H9 (cell line): ENCODE data around the gene ENGASE. TPM values are rescaled to one million over a fixed set of nuclear protein-coding genes. Genes with fewer than 3 reads are reported as not detected.

Experiments
- DNase-seq: peaks from one replicate; pipeline ENCODE4 v3.0.0-alpha.2; 2017
- H2AFZ ChIP-seq: one replicate; pipeline ENCODE4 v1.6.1; 2013; ENCODE audit warnings: mild to moderate bottlenecking, low read length, control low read depth, moderate library complexity
- H2AK5ac ChIP-seq: 2 replicates; pipeline ENCODE4 v1.6.1; 2013; ENCODE audit warnings: low read length, control low read depth, mixed read lengths; ENCODE audit not compliant: insufficient read length
- H2BK120ac ChIP-seq: one replicate; pipeline ENCODE4 v1.6.1; 2013; ENCODE audit warnings: low read depth, mild to moderate bottlenecking, low read length, control low read depth, inconsistent platforms; ENCODE audit not compliant: poor library complexity, severe bottlenecking
- H2BK12ac ChIP-seq: 2 replicates; pipeline ENCODE4 v1.6.1; 2013; ENCODE audit warnings: low read length, control low read depth, mixed read lengths, low read depth; ENCODE audit not compliant: insufficient read length
- H2BK15ac ChIP-seq: 2 replicates; pipeline ENCODE4 v1.6.1; 2013; ENCODE audit warnings: low read depth, low read length, control low read depth
- H2BK20ac ChIP-seq: one replicate; pipeline ENCODE4 v1.6.1; 2013; ENCODE audit warnings: low read depth, mild to moderate bottlenecking, low read length, control low read depth, inconsistent platforms; ENCODE audit not compliant: poor library complexity, severe bottlenecking
- H2BK5ac ChIP-seq: 2 replicates; pipeline ENCODE4 v1.6.1; 2013; ENCODE audit warnings: low read length, control low read depth, mixed read lengths; ENCODE audit not compliant: insufficient read length
- H3K14ac ChIP-seq: 2 replicates; pipeline ENCODE4 v1.6.1; 2013; ENCODE audit warnings: low read length, control low read depth; ENCODE audit not compliant: insufficient read depth
- H3K18ac ChIP-seq: 2 replicates; pipeline ENCODE4 v1.6.1; 2013; ENCODE audit warnings: low read depth, mild to moderate bottlenecking, mixed read lengths, low read length, control low read depth; ENCODE audit not compliant: insufficient read length
- H3K23ac ChIP-seq: 2 replicates; pipeline ENCODE4 v1.6.1; 2013; ENCODE audit warnings: low read length, control low read depth, mixed read lengths, low read depth; ENCODE audit not compliant: insufficient read length
- H3K23me2 ChIP-seq: 2 replicates; pipeline ENCODE4 v1.6.1; 2013; ENCODE audit warnings: low read depth, mild to moderate bottlenecking, mixed read lengths, low read length, control low read depth; ENCODE audit not compliant: insufficient read length, poor library complexity, severe bottlenecking
- H3K27ac ChIP-seq: 2 replicates; pipeline ENCODE4 v1.5.1; 2013; ENCODE audit warnings: low read length, control low read depth, mixed read lengths, low read depth; ENCODE audit not compliant: insufficient read length
- H3K27me3 ChIP-seq: 2 replicates; pipeline ENCODE4 v1.6.1; 2013; ENCODE audit warnings: low read length, control low read depth, inconsistent platforms; ENCODE audit not compliant: insufficient read depth
- H3K4ac ChIP-seq: 2 replicates; pipeline ENCODE4 v1.6.1; 2013; ENCODE audit warnings: low read depth, mild to moderate bottlenecking, control low read depth, inconsistent platforms, low read length, moderate library complexity
- H3K4me1 ChIP-seq: 2 replicates; pipeline ENCODE4 v1.6.1; 2013; ENCODE audit warnings: low read length, control low read depth, inconsistent platforms; ENCODE audit not compliant: insufficient read depth
- H3K4me2 ChIP-seq: 2 replicates; pipeline ENCODE4 v1.6.1; 2013; ENCODE audit warnings: low read length, control low read depth, mixed read lengths; ENCODE audit not compliant: insufficient read length, insufficient read depth
- H3K56ac ChIP-seq: 2 replicates; pipeline ENCODE4 v1.6.1; 2013; ENCODE audit warnings: low read depth, mild to moderate bottlenecking, mixed read lengths, low read length, control low read depth; ENCODE audit not compliant: insufficient read length
- H3K79me1 ChIP-seq: 2 replicates; pipeline ENCODE4 v1.6.1; 2013; ENCODE audit warnings: low read depth, mild to moderate bottlenecking, moderate library complexity, low read length, control low read depth, inconsistent platforms; ENCODE audit not compliant: insufficient read depth, poor library complexity, severe bottlenecking
- H3K79me2 ChIP-seq: 2 replicates; pipeline ENCODE4 v1.6.1; 2013; ENCODE audit warnings: low read length, control low read depth, inconsistent platforms; ENCODE audit not compliant: insufficient read depth
- H3K9ac ChIP-seq: 2 replicates; pipeline ENCODE4 v1.6.1; 2013; ENCODE audit warnings: low read length, control low read depth, mixed read lengths; ENCODE audit not compliant: insufficient read length; ENCODE audit errors: extremely low read depth
- H3K9me3 ChIP-seq: one replicate; pipeline ENCODE4 v1.6.1; 2013; ENCODE audit warnings: low read depth, low read length, inconsistent platforms; ENCODE audit not compliant: control insufficient read depth
- H3T11ph ChIP-seq: one replicate; pipeline ENCODE4 v1.6.1; 2013; ENCODE audit warnings: mild to moderate bottlenecking, low read length, control low read depth, inconsistent platforms
- H4K20me1 ChIP-seq: one replicate; pipeline ENCODE4 v1.6.1; 2013; ENCODE audit not compliant: control insufficient read depth, insufficient read length, insufficient read depth
- H4K5ac ChIP-seq: 2 replicates; pipeline ENCODE4 v1.6.1; 2013; ENCODE audit warnings: low read depth, mild to moderate bottlenecking, mixed read lengths, low read length, control low read depth; ENCODE audit not compliant: insufficient read length
- H4K8ac ChIP-seq: replicated peaks from 2 replicates; pipeline ENCODE4 v1.6.1; 2013; ENCODE audit warnings: low read length, control low read depth, mixed read lengths, low read depth; ENCODE audit not compliant: insufficient read length
- H4K91ac ChIP-seq: 2 replicates; pipeline ENCODE4 v1.6.1; 2013; ENCODE audit warnings: low read depth, mild to moderate bottlenecking, moderate library complexity, mixed read lengths, low read length, control low read depth; ENCODE audit not compliant: insufficient read length
- H3K27ac Mint-ChIP-seq, 3 experiments: 2 replicates in 2 of 3; 3 replicates in 1 of 3; pipeline ENCODE4 v1.8.0; 2020 to 2021; ENCODE audit warnings: mixed read lengths in 3 of 3, mild to moderate bottlenecking in 1 of 3, moderate library complexity in 1 of 3
- H3K27me3 Mint-ChIP-seq: 2 replicates; pipeline ENCODE4 v1.8.0; 2021; ENCODE audit warnings: low read depth, mild to moderate bottlenecking, moderate library complexity, mixed read lengths
- H3K36me3 Mint-ChIP-seq, 3 experiments: 2 replicates in 2 of 3; 3 replicates in 1 of 3; pipeline ENCODE4 v1.8.0; 2020 to 2021; ENCODE audit warnings: low read depth in 3 of 3, mixed read lengths in 3 of 3; ENCODE audit not compliant: insufficient read depth in 1 of 3
- H3K4me1 Mint-ChIP-seq, 2 experiments: 2 replicates each; pipeline ENCODE4 v1.8.0; 2020; ENCODE audit warnings: mixed read lengths in 2 of 2
- H3K4me3 Mint-ChIP-seq, 2 experiments: 2 replicates in 1 of 2; 3 replicates in 1 of 2; pipeline ENCODE4 v1.8.0; 2020 to 2021; ENCODE audit warnings: mild to moderate bottlenecking in 2 of 2, mixed read lengths in 2 of 2, moderate library complexity in 1 of 2
- H3K9me3 Mint-ChIP-seq, 2 experiments: 2 replicates in 1 of 2; 3 replicates in 1 of 2; pipeline ENCODE4 v1.8.0; 2020; ENCODE audit warnings: mild to moderate bottlenecking in 2 of 2, mixed read lengths in 2 of 2, moderate library complexity in 1 of 2
- WGBS: extraction: QIAGEN DNeasy Blood & Tissue Kit; methylation state at CpG from one replicate; pipeline ENCODE4 v1.1.7; 2013; ENCODE audit warnings: missing lambda C conversion rate, low lambda C conversion rate, mixed read lengths; ENCODE audit not compliant: insufficient read length; ENCODE audit errors: extremely low coverage; 5-methylcytosine and 5-hydroxymethylcytosine counted together
- total RNA-seq: library from RNA; stranded (reverse); gene quantifications from 2 replicates; pipeline ENCODE4 v1.2.1, GENCODE V29; 2021
- TF ChIP-seq, protein P1 (sequence below): fragments of 200-600 bp; sonication (generic); conservative IDR thresholded peaks from 3 replicates; pipeline ENCODE4 v1.8.0; 2021; ENCODE audit warnings: antibody characterized with exemption, mild to moderate bottlenecking

ENGASE gene
- total RNA-seq, 1 experiment from 2014 or later: 20.6 TPM

DNA sequence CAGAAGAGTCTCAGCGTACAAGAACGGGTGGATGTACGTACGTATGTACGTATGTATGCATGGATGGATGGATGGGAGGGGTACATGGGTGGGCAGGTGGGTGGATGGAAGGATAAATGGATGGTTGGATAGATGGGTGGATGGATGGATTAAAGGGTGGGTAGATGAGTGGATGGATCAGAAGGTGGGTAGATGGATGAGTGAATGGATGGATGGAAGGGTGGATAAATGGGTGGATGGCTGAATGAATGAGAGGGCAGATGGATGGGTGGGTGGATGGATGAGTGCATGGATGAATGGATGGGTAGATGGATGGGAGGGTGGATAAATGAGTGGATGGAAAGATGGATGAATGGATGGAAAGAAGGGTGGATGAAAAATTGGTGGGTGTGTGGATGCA lies 45.6 kb downstream of the ENGASE start:
- H4K20me1 ChIP-seq: no peaks in the 10 kb centered on the region
- H3K27ac Mint-ChIP-seq: no peak overlapping the region
- no peaks in the 10 kb centered on the region for H3K27me3 ChIP-seq
- no peak overlapping the region for H2BK15ac ChIP-seq
- H3K9me3 ChIP-seq: no peaks in the 10 kb centered on the region
- H3K4me1 Mint-ChIP-seq: peaks cover 2 to 12% of the 10 kb centered on the region in 2 experiments; a peak in 3 of 4 replicates
- no peak for DNase-seq
- H2BK120ac ChIP-seq: no peak overlapping the region
- no peaks in the 10 kb centered on the region for H3K79me2 ChIP-seq
- H3K4ac ChIP-seq: no peak overlapping the region
- H3K56ac ChIP-seq: no peak overlapping the region
- H3K27me3 Mint-ChIP-seq: peaks cover 6% of the 10 kb centered on the region
- no peak overlapping the region for H3K4me3 Mint-ChIP-seq
- no peaks in the 10 kb centered on the region for H3K9me3 Mint-ChIP-seq
- H3K36me3 Mint-ChIP-seq: no peaks in the 10 kb centered on the region
- no peak overlapping the region for H4K5ac ChIP-seq
- H3T11ph ChIP-seq: no peak overlapping the region
- H3K4me1 ChIP-seq: no peaks in the 10 kb centered on the region
- H3K27ac ChIP-seq: no peak overlapping the region
- TF ChIP-seq, protein P1, sequence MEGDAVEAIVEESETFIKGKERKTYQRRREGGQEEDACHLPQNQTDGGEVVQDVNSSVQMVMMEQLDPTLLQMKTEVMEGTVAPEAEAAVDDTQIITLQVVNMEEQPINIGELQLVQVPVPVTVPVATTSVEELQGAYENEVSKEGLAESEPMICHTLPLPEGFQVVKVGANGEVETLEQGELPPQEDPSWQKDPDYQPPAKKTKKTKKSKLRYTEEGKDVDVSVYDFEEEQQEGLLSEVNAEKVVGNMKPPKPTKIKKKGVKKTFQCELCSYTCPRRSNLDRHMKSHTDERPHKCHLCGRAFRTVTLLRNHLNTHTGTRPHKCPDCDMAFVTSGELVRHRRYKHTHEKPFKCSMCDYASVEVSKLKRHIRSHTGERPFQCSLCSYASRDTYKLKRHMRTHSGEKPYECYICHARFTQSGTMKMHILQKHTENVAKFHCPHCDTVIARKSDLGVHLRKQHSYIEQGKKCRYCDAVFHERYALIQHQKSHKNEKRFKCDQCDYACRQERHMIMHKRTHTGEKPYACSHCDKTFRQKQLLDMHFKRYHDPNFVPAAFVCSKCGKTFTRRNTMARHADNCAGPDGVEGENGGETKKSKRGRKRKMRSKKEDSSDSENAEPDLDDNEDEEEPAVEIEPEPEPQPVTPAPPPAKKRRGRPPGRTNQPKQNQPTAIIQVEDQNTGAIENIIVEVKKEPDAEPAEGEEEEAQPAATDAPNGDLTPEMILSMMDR: no peak
- H2BK20ac ChIP-seq: no peak overlapping the region
- no peak overlapping the region for H2BK5ac ChIP-seq
- H3K79me1 ChIP-seq: no peaks in the 10 kb centered on the region
- no peak overlapping the region for H2BK12ac ChIP-seq
- H3K23me2 ChIP-seq: no peaks in the 10 kb centered on the region
- H3K14ac ChIP-seq: no peak overlapping the region
- no peak overlapping the region for H3K23ac ChIP-seq
- no peak overlapping the region for H4K91ac ChIP-seq
- H3K18ac ChIP-seq: no peak overlapping the region
- WGBS: no CpG with 5 or more reads among the region's 5 CpGs
- no peak overlapping the region for H2AK5ac ChIP-seq
- H2AFZ ChIP-seq: no peak overlapping the region
- H3K4me2 ChIP-seq: no peak overlapping the region
- H4K8ac ChIP-seq: no peak overlapping the region
- H3K9ac ChIP-seq: no peak overlapping the region
